PC-9 (cell line): Measurements from ENCODE around the gene ZNF85. TPM values are rescaled to one million over a fixed set of nuclear protein-coding genes. Genes with fewer than 3 reads are reported as not detected.
"Not testable (repeated sequence)": the region's sequence is repeated elsewhere in the genome, so short reads cannot be mapped to it uniquely, and the experiment has no call there.

ENCODE experiments used
- BruUV-seq: library from RNA; stranded (reverse); fragments of 400-500 nt; replicated peaks from 2 replicates; lab custom pipeline; 2021; lab: Mats Ljungman, UMichigan
- CTCF ChIA-PET: fragments of 300-600 bp; sonication (Branson Sonifier 250); formaldehyde crosslinking; loops from one replicate; lab custom pipeline; 2022; ENCODE audit warnings: antibody characterized with exemption; lab: Charles Lee
- POLR2A ChIA-PET: fragments of 300-600 bp; sonication (Branson Sonifier 250); formaldehyde crosslinking; loops from one replicate; lab custom pipeline; 2022; ENCODE audit warnings: antibody characterized with exemption; ENCODE audit not compliant: unreplicated experiment; lab: Charles Lee
- DNase-seq, 2 experiments: peaks; one replicate each; pipeline versions ENCODE4 v3.0.0 to v3.0.0-alpha.2; 2015 to 2022; ENCODE audit warnings: mixed read lengths in 1 of 2
- H2AFZ ChIP-seq: fragments of 200-600 bp; sonication (generic); 2 replicates; pipeline ENCODE4 v1.8.1; 2017; ENCODE audit warnings: antibody characterized with exemption
- H3F3A ChIP-seq: fragments of 200-600 bp; sonication (generic); 2 replicates; pipeline ENCODE4 v1.8.1; 2017; ENCODE audit warnings: antibody characterized with exemption, mild to moderate bottlenecking, low read depth; ENCODE audit not compliant: insufficient read depth
- H3K27ac ChIP-seq: fragments of 200-600 bp; sonication (generic); 2 replicates; pipeline ENCODE4 v1.6.1; 2016; ENCODE audit warnings: mixed run types
- H3K27me3 ChIP-seq: fragments of 200-600 bp; sonication (generic); 2 replicates; pipeline ENCODE4 v1.6.1; 2016; ENCODE audit warnings: low read depth, mixed run types; ENCODE audit not compliant: insufficient read depth
- H3K36me3 ChIP-seq: fragments of 200-600 bp; sonication (generic); 2 replicates; pipeline ENCODE4 v1.6.1; 2016; ENCODE audit warnings: low read depth, mixed run types
- H3K4me1 ChIP-seq: fragments of 200-600 bp; sonication (generic); replicated peaks from 2 replicates; pipeline ENCODE4 v1.6.1; 2016; ENCODE audit warnings: mixed run types; ENCODE audit not compliant: insufficient read depth
- H3K4me2 ChIP-seq: fragments of 200-600 bp; sonication (generic); 2 replicates; pipeline ENCODE4 v1.6.1; 2017; ENCODE audit warnings: mixed run types
- H3K4me3 ChIP-seq: fragments of 200-600 bp; sonication (generic); 2 replicates; pipeline ENCODE4 v1.6.1; 2016; ENCODE audit warnings: mixed run types
- H3K79me2 ChIP-seq: fragments of 200-600 bp; sonication (generic); 2 replicates; pipeline ENCODE4 v1.6.1; 2017; ENCODE audit warnings: low read depth, mixed run types
- H3K9me2 ChIP-seq: fragments of 200-600 bp; sonication (generic); 2 replicates; pipeline ENCODE4 v1.8.1; 2017; ENCODE audit warnings: mild to moderate bottlenecking; ENCODE audit not compliant: insufficient read depth
- H3K9me3 ChIP-seq: fragments of 200-600 bp; sonication (generic); 2 replicates; pipeline ENCODE4 v1.8.1; 2016; ENCODE audit warnings: low read depth; ENCODE audit not compliant: insufficient read depth
- H4K20me1 ChIP-seq: fragments of 200-600 bp; sonication (generic); 2 replicates; pipeline ENCODE4 v1.8.1; 2017; ENCODE audit not compliant: insufficient read depth
- EZH2 ChIP-seq: fragments of 200-600 bp; sonication (generic); IDR thresholded peaks from 2 replicates; pipeline ENCODE4 v1.8.0; 2017; ENCODE audit warnings: antibody characterized with exemption, low read depth
- intact Hi-C: fragments of 100-400 bp; cut with micrococcal nuclease; formaldehyde crosslinking; loops from one replicate; pipeline ENCODE4 v1.10.0; 2022; ENCODE audit not compliant: unreplicated experiment
- total RNA-seq: library from RNA; stranded (reverse); gene quantifications from 2 replicates; pipeline ENCODE4 v1.2.3, GENCODE V29; 2021
- TF ChIP-seq, protein P1 (sequence below): fragments of 200-600 bp; sonication (generic); conservative IDR thresholded peaks from 2 replicates; pipeline ENCODE4 v1.6.1; 2017; ENCODE audit warnings: mixed run types, antibody characterized with exemption, mild to moderate bottlenecking, moderate library complexity

Gene ZNF85
- total RNA-seq, 1 experiment from 2014 or later = 6.4 TPM

DNA sequence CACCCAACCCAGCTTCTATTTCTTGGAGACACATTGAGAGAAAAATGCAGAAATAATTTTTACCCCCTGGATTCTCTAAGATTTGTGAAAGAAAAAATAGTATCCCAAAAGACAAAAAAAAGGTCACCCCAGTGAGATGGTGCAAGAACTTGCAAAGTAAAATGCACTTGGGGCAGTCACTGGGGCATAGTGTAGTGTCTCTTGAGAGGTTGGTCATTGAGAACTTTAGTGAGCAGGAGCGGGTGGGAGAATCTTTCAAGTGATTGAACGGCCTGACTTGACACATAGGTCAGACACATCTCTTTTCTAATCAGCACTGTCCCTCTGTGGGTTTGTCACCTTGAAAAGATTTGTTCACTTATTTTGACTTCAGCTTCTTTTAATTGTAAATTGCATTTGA, 2.4 kb downstream of the ZNF85 start:
- intact Hi-C loops = no loop called here
- no peaks in the 10 kb centered on the region for H3K9me3 ChIP-seq
- H3K4me1 ChIP-seq = no peaks in the 10 kb centered on the region; the same call in 1 of the 2 replicates
- H3K4me3 ChIP-seq = no peak overlapping the region
- H3K36me3 ChIP-seq = no peaks in the 10 kb centered on the region; the same call in 1 of the 2 replicates
- no peak overlapping the region for H3K4me2 ChIP-seq
- TF ChIP-seq EZH2 = no peak
- TF ChIP-seq, protein P1, sequence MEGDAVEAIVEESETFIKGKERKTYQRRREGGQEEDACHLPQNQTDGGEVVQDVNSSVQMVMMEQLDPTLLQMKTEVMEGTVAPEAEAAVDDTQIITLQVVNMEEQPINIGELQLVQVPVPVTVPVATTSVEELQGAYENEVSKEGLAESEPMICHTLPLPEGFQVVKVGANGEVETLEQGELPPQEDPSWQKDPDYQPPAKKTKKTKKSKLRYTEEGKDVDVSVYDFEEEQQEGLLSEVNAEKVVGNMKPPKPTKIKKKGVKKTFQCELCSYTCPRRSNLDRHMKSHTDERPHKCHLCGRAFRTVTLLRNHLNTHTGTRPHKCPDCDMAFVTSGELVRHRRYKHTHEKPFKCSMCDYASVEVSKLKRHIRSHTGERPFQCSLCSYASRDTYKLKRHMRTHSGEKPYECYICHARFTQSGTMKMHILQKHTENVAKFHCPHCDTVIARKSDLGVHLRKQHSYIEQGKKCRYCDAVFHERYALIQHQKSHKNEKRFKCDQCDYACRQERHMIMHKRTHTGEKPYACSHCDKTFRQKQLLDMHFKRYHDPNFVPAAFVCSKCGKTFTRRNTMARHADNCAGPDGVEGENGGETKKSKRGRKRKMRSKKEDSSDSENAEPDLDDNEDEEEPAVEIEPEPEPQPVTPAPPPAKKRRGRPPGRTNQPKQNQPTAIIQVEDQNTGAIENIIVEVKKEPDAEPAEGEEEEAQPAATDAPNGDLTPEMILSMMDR = no peak
- no TSS peak for BruUV-seq
- POLR2A ChIA-PET = no interaction called here
- 0 out of 2 replicates have a peak, but pooled peaks cover 5% of the 10 kb centered on the region for H3K79me2 ChIP-seq
- no peaks in the 10 kb centered on the region for H3K27me3 ChIP-seq
- H3K9me2 ChIP-seq = no peaks in the 10 kb centered on the region
- DNase-seq = no peak
- CTCF ChIA-PET = no interaction called here
- peaks cover 6% of the 10 kb centered on the region; the same call in 1 of the 2 replicates for H3F3A ChIP-seq
- no peak overlapping the region; the same call in 1 of the 2 replicates for H2AFZ ChIP-seq
- no peaks in the 10 kb centered on the region for H4K20me1 ChIP-seq
- H3K27ac ChIP-seq = no peak overlapping the region

DNA sequence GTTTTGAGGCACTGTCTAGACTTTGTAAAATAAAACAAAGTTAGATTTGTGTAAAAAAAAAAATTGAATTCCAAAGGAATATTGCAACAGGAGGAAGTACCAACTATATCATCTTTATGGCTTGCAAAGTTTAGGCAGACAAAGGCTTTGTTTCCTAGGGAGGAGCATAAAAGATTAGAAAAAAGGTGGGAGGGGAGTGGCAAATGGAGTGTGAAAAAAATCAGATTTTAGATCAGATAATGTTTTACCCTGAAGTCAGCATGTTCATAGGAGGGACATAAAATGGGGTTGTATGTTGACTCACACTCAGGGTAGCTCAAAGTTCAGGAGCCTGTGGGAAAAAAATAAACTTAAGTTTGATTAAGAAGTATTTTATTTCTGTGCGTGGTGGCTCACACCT, 3.7 kb downstream of the ZNF85 start:
- H4K20me1 ChIP-seq = no peaks in the 10 kb centered on the region
- no peak for TF ChIP-seq EZH2
- TF ChIP-seq, protein P1 = no peak
- CTCF ChIA-PET = no interaction called here
- H2AFZ ChIP-seq = no peak overlapping the region
- H3K27me3 ChIP-seq = no peaks in the 10 kb centered on the region
- H3K79me2 ChIP-seq = 0 out of 2 replicates have a peak, but pooled peaks cover 5% of the 10 kb centered on the region
- H3K9me2 ChIP-seq = no peaks in the 10 kb centered on the region
- intact Hi-C loops = no loop called here
- H3K4me1 ChIP-seq = no peaks in the 10 kb centered on the region; the same call in 1 of the 2 replicates
- POLR2A ChIA-PET = no interaction called here
- no peak overlapping the region for H3K4me2 ChIP-seq
- no peak overlapping the region for H3K4me3 ChIP-seq
- no peaks in the 10 kb centered on the region for H3K9me3 ChIP-seq
- no peaks in the 10 kb centered on the region; the same call in 1 of the 2 replicates for H3K36me3 ChIP-seq
- H3F3A ChIP-seq = peaks cover 6% of the 10 kb centered on the region; the same call in 1 of the 2 replicates
- H3K27ac ChIP-seq = no peak overlapping the region
- no peak for DNase-seq
- BruUV-seq = no TSS peak

DNA sequence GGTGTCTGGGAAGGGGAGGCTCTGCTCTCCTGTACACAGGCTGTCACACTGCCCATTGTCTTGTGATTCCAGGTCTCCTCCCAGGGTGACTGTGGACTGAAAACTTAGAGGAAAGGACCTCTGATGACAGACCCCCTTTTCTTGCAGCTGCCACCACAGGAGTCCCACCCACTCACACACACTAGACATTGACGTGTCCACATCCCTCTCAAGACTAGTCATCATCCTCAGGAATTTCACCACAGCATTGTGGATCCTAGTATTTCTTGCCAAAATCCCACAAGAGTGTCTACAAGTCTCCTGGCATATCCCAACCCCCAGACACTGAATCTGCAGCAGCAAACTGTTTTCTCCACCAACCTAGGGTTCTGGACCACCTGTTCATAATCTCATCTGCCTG, 5.3 kb downstream of the ZNF85 start:
- no peak for DNase-seq
- no peak overlapping the region for H3K27ac ChIP-seq
- H3K36me3 ChIP-seq = peaks cover 3% of the 10 kb centered on the region; the same call in 1 of the 2 replicates
- H3K79me2 ChIP-seq = 0 out of 2 replicates have a peak, but pooled peaks cover 5% of the 10 kb centered on the region
- H4K20me1 ChIP-seq = no peaks in the 10 kb centered on the region
- TF ChIP-seq, protein P1 = no peak
- no peak for TF ChIP-seq EZH2
- no peak overlapping the region for H3K4me2 ChIP-seq
- H3K4me1 ChIP-seq = no peaks in the 10 kb centered on the region
- no peaks in the 10 kb centered on the region for H3K27me3 ChIP-seq
- ChIA-PET POLR2A (no interaction called here), CTCF (no interaction called here)
- intact Hi-C loops = no loop called here
- H3F3A ChIP-seq = peaks cover 4% of the 10 kb centered on the region; the same call in 1 of the 2 replicates
- H3K4me3 ChIP-seq = no peak overlapping the region
- BruUV-seq = no TSS peak
- no peak overlapping the region for H2AFZ ChIP-seq
- peaks cover 5% of the 10 kb centered on the region; the same call in 1 of the 2 replicates for H3K9me3 ChIP-seq
- H3K9me2 ChIP-seq = no peaks in the 10 kb centered on the region

DNA sequence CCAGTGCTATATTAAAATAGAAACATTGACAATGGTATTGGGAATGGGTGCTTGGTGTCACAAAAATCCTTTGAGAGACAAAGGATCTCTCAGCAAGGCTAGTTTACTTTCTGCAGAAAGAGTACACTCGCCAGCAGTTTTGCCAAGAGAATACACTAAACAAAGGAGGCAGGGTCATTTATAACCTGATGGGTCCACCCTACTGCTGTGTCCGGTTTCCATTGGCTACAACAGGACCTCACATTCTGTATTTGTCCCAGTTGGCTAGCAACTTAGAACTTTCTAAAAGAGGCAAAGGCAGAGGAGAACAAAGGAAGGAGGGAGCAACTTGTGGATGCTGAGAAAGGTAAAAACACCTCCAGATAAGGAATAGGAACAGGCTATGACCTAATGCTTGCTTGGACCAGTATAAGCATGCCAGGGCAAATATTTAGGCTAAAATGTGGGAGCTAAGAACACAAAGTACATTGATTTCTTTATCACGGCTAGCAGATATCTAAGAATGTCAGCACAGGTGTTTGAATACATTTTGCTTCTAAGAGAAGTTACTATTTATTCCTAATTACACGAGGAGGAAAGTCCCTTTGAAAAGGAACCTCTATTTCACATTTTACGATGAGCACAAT, 13.4 kb downstream of the ZNF85 start:
- H2AFZ ChIP-seq, CTCF ChIA-PET, BruUV-seq, H3K27me3 ChIP-seq, H3K4me1 ChIP-seq, H3F3A ChIP-seq, DNase-seq, H3K9me2 ChIP-seq, intact Hi-C loops, H3K79me2 ChIP-seq, H3K4me3 ChIP-seq, H4K20me1 ChIP-seq, H3K4me2 ChIP-seq, POLR2A ChIA-PET, H3K27ac ChIP-seq: not testable (repeated sequence)
- H3K36me3 ChIP-seq = peaks cover 11% of the 10 kb centered on the region
- peaks cover 17% of the 10 kb centered on the region for H3K9me3 ChIP-seq

DNA sequence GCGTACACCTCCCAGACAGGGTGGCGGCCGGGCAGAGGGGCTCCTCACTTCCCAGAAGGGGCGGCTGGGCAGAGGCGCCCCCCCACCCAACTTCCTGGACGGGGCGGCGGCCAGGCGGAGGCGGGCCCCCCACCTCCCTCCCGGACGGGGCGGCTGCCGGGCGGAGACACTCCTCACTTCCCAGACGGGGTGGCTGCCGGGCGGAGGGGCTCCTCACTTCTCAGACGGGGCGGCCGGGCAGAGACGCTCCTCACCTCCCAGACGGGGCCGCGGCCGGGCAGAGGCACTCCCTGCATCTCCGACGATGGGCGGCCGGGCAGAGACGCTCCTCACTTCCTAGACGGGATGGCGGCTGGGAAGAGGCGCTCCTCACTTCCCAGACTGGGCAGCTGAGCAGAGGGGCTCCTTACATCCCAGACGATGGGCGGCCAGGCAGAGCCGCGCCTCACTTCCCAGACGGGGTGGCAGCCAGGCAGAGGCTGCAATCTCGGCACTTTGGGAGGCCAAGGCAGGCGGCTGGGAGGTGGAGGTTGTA, 29.6 kb downstream of the ZNF85 start:
- BruUV-seq, H4K20me1 ChIP-seq, H3K4me3 ChIP-seq, H2AFZ ChIP-seq, intact Hi-C loops, H3K27me3 ChIP-seq, H3K27ac ChIP-seq, H3K4me1 ChIP-seq, H3K9me2 ChIP-seq, H3K36me3 ChIP-seq, H3F3A ChIP-seq, POLR2A ChIA-PET, DNase-seq, CTCF ChIA-PET, H3K4me2 ChIP-seq, H3K79me2 ChIP-seq: not testable (repeated sequence)
- H3K9me3 ChIP-seq = peaks cover 36% of the 10 kb centered on the region
